NCI-H2196 (cell line): ENCODE data around the gene TARS1.
A peak's percentile ranks its signal among the peaks of the same experiment; 100 is the strongest.

Experiments used
- DNase-seq: peaks from one replicate; lab custom pipeline; 2025; ENCODE audit not compliant: unreplicated experiment; lab: John Stamatoyannopoulos, UW

The TARS1 gene

DNA sequence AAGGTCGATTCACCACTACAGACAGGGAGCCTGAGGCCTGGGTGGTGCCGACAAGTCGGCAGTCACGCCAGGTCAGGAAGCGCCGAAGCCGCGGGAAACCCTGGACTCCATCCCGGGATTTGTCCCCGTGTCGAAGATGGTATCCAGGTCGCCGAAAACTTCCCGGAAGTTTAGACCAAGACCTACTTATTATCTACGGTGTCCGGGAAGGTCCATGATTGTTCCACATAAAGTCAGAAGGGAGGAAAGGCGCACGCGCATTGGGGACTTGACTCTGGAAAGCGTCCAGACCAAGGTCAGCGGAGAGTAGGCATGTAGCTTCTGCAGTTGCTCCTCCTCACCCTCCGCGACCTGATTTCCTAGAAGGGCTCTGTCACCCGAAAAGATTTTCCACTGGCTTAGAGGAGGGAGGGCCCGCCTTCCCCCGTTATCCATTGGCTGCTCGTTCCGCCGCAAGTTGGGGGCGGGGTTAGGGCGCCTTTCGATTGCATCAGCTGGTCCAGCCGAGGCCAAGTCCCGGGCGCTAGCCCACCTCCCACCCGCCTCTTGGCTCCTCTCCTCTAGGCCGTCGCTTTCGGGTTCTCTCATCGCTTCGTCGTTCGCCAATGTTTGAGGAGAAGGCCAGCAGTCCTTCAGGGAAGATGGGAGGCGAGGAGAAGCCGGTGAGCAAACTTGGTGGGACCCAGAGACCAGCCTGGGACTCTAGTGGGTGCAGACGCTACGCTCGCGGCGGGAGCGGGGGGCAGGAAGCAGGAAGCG, at the start of gene TARS1:
TARS1 (plus strand) TSS at position 484 of the 759 bp plus-strand sequence; CDS start at position 606, 122 bp downstream.
- DNase-seq = peak; percentile 100

DNA sequence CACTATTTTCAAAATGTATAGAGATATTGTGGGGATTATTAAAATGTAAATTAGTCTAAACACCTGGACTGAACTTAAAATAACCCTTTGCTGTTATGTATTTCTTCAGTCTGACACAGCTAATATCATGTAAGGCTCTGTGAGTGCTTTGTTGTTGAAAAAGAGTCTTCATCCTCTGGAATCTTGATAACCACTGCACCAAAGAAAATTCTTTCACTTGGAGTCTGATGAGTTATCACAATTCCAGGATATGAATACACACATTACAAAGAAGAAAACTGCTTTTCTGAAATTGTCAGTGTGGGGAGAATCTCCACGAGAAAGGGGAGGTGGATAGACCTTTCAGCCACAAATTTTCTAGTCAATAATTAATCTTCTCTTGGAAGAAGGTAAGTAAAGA, 42.3 kb upstream of the TARS1 start:
- no peak for DNase-seq

DNA sequence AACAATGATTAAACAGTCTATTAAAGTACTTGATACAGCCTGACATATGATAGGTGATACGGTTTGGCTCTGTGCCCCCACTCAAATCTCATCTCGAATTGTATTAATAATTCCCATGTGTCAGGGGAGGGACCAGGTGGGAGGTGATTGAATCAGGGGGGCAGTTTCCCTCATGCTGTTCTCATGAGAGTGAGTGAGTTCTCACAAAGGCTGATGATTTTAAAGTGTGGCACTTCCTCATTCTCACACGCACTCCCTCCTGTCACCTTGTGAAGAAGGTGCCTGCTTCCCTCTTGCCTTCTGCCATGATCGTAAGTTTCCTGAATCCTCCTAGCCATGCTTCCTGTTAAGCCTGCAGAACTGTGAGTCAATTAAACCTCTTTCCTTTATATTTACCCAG, 40.1 kb upstream of the TARS1 start:
- no peak for DNase-seq

DNA sequence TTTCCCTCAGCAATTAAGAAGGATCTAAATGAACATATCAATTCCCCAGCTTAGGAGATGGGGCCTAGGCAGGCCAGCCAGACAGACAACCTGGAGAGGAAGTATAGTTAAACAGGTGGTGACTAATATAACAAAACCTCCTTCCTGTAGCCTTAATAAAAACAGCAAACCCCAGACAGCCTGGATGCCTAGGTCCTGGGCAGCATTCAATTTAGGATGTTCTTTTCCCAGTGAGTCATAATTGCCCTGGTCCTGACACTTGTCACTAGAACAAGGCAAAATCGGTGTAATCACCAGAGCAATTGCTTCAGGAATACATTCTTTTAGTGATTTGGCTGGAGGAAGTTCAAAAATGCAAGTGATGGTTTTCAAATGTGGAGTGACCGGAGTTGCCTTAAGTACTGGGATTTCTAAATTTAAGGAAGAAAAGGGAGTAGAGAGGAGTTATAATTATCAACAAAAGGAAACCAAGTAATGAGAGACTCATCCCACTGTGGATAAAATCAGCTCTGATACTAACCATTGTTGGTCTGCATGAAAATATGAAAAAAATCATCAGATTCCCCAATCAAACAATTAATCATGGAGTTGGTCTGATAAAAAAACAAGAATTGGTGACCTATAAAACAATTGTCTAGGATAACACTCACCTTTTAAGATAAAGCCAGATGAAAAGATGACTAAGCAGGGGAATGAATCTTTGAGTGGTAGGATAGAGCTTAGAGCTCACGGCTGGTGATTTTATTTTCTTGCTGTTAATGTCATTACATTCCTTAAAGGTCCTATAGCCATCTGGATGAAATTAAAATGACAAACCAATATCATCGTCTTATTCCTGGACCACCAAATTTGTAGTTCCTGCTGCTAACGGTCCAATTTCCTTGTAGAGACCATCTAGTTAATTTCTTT, 39.0 kb upstream of the TARS1 start:
- no peak for DNase-seq

DNA sequence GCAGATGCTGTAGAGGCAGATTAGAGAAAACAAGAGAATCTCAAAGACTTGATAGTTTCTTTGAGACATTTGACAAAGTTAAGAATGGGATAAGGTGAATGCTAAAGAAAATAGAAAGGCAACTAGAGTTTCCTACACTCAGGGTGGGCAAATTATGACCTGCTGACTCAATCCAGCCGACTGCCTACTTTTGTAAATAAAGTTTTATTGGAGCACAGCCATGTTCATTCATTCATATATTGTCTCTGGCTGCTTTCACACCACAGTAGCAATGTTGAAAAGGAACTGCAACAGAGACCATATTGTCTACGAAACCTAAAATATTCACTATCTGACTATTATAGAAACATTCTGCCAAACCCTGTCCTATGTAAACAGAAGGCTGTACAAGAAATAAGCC, 37.6 kb upstream of the TARS1 start:
- no peak for DNase-seq

DNA sequence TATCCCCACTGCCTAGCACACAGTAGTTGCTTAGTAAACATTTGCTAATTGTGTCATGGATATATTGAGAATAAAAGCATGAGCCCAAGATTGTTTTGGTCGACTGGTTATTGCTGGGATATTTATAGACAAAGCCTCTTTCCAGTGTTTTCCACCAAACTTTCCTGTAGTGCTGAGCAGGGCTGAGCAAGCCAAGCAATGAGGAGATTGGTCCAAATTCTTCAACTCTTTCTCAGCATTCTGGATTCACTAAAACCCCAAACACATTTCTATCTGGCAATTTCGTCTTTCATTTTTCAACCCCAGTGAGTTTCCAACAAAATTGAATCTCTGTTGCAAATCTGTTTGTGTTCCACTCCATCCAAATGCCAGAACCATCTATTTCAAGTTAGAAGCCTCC, 31.9 kb upstream of the TARS1 start:
- no peak for DNase-seq

DNA sequence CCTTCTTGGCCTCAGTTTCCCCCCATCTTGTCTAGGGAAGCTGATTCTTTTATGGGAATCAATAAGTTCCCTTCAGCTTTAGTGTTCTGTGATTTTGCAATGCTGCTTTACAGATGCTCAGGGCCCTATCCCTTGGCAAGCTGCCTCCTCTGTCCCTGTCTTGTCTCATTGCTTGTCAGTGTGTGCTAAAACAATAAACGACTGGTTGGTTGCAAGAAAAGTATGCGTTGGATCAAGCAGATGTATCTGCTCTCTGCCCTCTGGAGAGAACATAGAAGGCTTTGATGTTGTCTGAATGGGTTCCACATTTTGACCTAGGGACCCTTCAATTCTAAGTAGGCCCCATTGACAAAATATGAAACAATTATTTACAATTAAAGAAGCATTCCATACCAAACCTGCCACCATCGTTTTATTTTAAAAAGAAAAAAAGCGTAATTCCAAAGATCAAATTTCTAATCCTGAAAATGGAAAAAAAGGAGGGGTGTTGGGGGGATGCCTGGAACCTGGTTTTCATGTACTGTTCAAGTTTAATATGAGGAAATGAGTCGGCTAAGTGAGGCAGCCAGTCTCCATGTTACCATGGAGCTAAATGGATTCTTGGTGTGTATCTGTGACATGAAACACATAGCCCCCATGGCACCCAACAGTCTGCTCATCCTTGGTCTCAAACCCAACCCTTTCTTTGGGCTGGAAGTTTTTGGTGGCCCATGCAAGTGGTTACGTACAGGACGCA, 31.2 kb upstream of the TARS1 start:
- DNase-seq = no peak

DNA sequence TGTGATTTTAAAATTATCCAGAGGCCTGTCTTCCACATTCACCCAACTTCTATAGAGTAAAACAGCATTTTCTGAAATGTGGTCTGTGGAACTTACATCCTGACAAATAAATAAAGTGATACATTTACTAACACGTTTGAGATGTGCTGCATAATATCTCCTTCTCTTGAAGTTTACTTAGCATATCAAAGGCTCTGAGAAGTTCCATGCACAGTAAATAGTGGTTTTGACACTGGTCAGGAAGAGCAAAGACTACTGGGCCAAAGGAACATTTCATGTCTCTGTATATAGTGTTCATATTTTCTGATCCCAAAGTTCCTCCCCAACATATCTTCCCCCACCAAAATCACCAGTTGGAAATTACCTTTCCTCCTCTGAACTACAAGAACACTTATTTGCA, 30.5 kb upstream of the TARS1 start:
- no peak for DNase-seq

DNA sequence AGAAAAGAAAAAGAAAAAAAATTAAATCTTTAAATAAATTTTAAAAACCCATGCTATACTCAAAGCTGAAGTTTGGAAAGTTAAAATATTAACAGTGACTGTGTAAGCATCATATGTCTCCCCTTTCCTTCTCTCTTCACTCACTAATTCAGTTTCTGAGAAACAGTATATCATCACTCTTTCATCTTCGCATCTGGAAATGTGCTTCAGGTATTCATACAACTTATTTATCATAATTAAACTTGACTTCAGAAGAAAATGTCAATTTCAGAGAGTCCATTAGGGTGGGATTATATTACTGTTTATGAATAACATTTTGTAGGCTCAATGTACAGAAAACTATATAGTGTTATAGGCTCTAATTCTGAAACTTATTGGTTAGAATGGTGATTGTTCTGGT, 29.3 kb upstream of the TARS1 start:
- DNase-seq = no peak

DNA sequence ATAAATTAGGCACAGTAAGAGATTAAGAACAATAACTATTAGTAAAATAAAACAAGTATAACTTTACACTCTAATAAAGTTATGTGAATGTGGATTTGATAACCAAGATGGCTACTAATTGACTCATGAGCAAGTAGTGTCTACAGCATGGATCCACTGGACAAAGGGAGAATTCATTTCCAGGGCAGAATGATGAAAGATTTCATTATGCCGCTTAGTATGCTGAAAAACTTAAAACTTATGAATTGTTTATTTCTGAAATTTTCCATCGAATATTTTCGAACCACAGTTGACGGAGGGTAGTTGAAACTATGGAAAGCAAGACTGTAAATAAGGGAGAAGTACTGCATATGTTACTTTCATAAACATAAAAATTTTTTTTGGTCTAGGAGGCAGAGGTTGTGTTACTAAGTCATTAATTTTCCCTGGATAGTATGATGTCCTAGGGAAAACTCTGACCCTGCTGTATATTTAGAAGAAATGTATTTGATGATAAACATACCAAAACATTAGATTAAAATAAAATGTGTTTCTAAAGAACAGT, 24.9 kb upstream of the TARS1 start:
- DNase-seq = no peak

DNA sequence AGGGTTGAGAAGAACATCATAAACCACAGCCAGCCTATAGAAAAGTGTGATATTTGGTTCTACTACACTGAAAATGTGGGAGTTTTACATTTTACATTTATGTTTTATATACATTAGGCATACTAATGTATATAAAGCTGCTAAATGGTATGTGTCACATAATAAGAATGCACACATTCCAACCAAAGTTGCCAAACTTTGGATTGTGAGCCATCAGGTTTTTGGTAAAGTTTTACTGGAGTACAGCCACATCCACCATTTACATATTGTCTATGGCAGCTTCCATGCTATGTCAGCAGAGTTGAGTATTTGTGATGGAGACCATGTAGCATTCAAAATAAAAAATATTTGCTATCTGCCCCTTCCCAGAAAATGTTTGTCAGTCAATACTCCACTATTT, 23.1 kb upstream of the TARS1 start:
- DNase-seq = no peak

DNA sequence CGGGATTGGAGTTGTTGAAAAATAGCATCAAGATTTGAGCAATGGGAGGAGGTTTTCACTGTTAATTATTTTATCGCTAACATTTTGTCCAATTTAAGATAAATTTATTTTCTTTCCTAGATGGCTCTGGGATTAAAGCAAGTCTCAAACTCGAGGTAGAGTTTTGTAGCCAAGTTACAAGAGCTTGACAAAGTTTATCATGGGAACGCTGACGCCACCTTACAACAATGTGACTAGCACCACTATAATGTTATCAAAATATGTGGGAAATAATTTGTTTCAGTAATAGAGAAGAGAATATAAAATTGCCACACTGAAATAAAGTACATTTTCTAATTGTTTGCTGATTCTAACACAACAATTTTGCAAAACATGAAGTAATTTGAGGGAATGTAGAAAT, 19.8 kb upstream of the TARS1 start:
- no peak for DNase-seq

DNA sequence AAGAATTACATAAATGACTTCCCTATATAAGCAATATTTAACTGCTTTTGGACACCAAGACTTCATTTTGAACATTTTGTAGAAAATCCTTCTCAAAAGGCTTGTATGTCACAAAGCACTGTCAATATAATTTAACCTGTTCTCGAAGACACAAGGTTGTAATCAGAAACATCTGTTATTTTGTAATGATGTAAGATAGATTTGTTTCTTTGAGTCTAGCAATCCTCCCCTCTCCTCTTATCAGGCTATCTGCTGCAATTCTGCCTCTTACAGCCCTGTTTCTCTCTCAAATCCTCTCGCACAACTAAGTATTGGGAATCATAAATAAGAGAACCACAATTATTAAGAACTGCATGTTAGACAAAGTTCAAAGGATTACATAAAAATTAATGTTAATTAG, 18.6 kb upstream of the TARS1 start:
- DNase-seq = no peak

DNA sequence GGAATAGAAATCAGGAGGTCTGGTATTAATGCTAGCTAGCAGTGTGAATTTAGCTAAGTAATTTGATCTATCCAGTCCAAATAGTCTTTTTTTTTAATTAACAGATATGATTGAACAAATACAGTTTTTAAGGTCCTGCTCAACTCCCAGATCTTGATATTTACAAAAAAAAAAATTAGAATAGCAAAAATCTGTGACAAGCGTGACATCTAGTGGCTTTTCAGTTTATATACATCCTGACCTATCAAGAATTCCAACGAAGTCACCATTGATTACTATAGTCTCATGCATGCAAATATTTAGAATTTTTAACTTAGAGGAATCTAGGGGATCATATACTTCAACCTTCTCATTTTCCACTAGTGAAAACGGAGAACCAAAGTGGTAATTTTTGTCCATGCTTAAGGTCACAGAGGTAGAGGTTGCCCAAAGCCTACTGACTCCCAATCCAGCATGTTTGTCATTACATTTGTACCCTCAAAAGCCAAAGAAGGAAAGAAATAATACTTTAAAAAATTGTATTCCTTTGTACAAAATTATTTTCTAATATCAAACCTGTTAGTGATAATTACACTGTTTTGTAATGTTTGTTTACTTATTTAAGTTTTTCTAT, 17.6 kb upstream of the TARS1 start:
- peak; percentile 21 for DNase-seq

DNA sequence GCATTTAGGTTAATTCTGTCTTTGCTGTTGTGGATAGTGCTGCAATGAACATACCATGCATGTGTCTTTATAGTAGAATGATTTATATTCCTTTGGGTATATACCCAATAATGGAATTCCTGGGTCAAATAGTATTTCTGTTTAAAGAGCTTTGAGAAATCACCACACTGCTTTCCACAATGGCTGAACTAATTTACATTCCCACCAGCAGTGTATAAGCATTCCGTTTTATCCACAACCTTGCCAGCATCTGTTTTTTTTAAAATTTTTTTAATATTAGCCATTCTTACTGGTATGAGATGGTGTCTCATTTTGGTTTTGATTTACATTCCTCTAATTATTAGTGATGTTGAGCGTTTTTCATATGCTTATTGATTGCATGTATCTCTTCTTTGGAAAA, 15.5 kb upstream of the TARS1 start:
- DNase-seq = no peak

DNA sequence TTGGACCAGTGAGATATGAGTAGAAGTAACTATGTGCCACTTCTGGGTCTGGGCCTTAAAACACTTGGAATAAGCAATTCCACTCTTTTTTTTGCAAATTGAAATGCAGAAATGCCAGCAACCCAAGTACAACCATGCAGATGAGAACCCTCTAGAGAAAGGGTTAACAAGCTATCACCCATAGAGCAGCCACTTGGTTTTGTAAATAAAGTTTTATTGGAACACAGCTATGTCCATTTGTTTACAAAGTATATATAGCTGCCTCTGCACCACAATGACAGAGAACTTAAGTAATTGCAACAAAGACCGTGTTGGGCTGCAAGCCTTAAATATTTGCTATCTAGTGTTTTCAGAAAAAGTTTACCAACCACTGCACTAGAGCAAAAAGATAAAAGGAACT, 9.8 kb upstream of the TARS1 start:
- DNase-seq = no peak

DNA sequence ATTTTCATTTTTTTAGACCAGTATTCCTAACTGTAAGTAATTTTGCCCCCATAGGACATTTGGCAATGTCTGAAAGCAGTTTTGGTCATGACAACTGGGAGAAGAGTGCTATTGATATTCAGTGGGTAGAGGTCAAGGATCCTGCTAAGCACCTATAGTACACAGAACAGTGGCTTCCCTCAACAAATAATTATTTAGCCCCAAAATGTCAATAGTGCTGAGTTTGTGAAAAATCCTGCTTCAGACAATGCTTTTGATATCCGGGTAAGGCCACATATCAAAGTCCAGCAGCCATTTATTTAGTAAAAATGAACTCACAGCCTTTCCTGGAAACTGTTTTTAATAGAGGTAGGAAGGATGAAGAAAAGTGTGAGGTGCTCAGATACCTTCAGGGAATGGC, 8.1 kb upstream of the TARS1 start:
- no peak for DNase-seq

DNA sequence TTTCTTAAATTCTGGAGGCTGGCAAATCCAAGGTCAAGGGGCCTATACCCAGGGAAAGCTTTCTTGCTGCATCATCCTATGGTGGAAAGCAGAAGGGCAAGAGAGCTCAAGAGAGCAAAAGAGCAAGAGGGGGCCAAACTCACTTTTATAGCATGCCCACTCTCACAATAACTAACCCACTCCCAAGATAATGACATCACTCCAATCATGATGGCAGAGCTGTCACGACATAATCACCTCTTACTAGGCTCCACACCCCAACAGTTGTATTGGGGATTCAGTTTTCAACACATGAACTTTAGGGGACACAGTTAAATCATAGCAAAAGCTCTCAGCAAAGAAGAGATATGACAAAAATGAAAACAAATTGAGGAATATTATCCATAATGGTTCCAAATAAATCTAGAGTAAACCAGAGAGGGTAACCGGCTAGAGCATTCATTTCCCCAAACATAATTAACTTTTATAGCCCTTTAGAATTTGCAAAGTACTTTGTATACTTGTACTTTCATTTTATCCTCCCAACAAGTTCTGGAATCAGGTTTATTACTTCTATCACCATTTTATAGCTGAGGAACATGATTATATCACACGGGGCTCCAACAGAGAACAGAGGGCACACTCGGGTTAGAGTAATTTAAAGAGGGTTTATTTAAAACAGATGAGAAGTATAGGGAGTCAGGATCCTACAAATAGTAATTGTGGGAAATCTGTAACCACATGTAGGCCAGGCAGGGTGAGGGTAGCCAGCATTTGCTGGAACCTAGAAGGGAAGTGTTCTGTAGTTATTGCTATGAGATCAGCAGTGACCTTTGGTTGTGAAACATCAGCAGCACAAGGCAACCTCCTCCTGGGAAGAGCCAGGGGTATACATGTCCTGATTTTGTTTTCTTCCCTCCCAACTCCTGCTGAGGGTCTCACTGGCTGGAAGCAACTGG, 7.2 kb upstream of the TARS1 start:
- no peak for DNase-seq

DNA sequence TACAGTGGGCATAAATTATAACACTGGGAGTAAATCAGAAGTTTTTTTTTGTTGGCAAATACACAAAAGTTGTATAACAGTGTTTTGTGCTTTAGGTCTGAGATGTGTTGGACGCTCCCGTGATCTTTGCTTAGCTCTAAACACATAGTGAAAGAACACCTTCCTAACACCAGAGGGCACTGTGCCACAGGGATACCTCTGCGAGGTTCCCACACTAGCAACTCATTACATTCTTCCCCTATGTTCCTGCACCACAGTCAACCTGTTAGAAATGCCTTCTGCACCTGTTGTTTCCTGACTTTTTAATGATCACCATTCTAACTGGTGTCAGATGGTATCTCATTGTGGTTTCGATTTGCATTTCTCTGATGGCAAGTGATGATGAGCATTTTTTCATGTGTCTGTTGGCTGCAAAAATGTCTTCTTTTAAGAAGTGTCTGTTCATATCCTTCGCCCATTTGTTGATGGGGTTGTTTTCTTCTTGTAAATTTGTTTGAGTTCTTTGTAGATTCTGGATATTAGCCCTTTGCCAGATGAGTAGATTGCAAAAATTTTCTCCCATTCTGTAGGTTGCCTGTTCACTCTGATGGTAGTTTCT, 4.8 kb upstream of the TARS1 start:
- peak; percentile 78 for DNase-seq
